GM18498 (cell line): Measurements from ENCODE around the gene GRID1.
A peak's percentile ranks its signal among the peaks of the same experiment; 100 is the strongest.
"Not testable (repeated sequence)": the region's sequence is repeated elsewhere in the genome, so short reads cannot be mapped to it uniquely, and the experiment has no call there.

ENCODE experiments used
- ATAC-seq: cut with Tn5 transposase; IDR thresholded peaks from one replicate; pipeline ENCODE4 v1.9.1; 2021; ENCODE audit warnings: mild to moderate bottlenecking, moderate library complexity; ENCODE audit not compliant: unreplicated experiment

Gene GRID1

DNA sequence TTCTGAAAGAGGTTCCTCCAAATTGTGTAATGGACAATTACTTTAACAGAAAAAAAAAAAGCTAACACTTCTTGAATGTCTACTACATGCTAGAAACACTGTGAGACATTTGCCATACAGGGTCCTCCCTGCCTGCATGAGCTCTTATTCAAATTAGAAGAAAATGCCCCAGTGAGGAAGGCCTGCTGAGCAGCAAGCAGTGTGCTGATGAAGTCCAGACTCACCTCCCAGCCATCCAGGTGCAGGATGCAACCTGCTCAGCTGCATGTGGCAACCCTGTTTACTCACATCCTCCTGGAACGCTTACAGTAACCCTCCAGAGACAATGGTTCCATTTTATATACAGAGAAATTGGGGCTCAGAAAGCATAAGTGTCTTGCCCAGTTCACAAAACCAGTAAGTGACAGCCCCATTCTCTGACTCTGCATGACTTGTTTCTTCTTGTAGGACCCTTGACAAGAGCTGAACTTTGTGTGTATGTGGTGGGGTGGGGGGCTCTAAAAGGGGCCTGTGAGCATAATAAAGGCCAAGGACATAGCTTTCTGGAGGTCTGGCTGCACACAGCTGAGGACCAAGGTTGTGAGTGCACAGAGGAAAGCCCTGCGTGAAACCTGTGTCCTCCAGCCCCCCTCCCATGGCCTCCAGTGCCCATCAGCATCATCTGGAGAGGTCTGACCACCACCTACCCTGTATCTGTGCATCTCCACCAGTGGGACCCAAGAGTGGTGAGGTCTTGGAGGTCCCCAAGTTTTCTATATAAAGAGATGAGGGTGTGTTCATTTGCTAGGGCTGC, 387.8 kb downstream of the GRID1 start:
- ATAC-seq, result no peak

DNA sequence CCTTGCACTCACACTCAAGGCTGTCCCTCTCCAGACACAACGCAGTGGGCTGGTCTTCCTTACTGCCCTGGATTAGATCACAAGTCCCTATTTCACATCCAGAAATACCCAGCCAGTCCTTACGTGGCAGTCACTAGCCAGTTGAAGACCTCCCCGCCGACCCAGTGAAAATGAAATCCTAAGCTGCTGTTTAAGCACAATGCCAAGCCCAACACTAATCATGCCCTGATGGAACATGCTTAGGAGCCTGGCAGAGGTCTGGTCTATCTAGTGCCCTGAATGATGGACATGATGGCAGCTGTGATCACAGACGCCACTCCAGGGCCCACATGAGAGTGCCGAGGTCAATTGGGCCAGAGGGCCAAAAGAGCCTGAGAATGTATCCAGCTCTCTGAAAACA, 389.0 kb downstream of the GRID1 start:
- no peak for ATAC-seq

DNA sequence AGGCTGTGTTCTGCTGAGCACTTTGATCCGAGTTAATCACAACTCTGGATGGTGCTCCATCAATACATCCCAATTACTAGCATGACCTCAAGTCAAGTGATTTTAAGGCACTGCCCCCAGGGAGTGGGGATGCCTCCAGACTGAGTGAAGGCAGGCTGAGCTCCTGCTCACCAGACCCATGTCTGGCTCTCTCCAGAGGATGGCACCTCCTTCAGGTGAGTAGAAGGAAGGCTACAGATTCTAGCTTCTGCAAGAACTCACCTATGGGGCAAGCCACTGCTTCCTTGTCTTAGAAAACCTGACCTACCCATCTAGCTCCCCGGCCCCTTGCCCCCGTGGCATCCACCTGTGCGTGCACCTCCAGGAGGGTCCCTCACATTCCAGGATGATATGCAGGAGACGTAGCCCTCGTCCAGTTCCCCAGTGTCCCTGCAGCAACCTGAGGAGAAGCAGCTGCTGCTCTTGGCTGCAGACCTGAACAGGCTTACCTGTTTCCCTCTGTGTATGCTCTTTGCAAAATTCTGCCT, 390.3 kb downstream of the GRID1 start:
- ATAC-seq, result no peak

DNA sequence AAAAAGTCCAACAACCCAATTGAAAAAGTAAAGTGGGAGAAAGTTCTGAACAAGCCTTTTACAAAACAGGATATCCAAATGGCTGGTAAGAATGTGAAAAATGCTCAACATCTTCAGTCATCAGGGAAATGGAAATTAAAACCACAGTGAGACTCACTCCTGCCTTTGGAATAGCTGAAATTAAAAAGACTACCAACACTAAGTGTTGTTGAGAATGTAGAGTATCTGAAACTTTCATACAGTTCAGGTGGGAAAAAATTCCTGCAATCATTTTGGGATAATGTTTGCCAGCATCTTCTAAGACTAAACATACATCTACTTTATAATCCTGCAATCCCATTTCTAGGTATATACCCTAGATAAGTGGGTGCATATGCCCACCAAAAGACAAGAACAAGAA, 395.1 kb downstream of the GRID1 start:
- ATAC-seq, result no peak

DNA sequence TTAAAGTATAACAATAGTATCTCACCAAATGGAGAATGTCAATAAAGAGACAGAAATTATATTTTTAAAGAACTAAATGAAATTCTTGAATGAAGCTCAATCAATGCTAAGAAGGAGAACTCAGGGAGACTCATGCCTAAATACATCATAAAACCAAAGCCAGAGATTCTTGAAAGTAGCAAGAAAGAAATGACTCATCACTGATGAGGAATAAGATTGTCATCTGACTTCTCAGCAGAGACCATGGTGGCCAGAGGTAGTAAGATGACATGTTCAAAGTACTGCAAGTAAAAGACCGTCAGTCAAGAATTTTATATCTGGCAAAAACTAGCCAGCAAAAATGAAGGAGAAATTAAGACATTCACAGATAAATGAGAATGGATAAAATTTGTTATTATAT, 399.0 kb downstream of the GRID1 start:
- ATAC-seq, result no peak

DNA sequence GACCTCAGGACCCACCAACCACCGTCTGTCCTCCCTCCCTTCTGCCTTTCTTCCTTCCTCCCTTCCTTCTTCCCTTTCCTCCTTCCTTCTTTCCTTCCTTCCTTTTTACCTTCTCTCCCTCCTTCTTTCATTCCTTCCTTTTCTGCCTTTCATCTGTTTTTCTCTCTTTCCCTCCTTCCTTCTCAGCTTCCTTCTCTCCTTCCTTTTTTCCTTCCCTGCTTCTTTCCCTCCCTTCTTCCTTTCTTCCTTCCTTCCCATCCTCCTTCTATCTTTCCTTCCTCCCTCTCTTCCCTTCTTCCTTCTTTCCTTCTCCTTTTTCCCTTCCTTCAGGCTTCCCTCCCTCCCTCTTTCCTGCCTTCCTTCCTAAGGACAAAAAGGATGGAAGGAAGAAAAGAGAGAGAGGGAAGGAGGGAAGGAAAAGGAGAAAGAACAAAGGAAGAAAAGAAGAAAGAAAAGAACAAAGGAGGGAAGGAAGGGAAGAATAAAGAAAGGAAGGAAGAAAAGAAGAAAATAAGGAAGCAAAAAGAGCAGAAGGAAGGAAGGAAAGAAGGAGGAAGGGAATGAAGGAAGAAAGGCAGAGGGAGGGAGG, 405.0 kb downstream of the GRID1 start:
- ATAC-seq, result no peak

DNA sequence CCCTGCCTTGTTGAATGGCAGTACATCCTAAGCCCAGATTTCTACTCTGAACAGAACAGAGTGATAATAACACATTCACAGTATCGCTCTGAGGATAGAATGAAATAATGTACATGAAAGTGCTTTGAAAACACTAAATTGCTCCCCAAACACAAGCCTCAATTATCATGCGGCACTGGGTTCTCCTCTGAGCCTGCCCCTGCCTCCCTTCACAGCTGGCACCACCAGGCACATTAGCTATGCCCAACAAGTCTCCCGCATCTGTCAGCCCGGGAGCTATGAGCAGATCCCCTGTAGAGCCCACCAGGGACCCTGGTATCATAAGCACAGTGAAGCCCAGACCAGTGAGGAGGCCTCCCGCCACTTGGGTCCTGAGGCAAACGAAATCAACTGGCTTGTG, 405.5 kb downstream of the GRID1 start:
- ATAC-seq, result no peak

DNA sequence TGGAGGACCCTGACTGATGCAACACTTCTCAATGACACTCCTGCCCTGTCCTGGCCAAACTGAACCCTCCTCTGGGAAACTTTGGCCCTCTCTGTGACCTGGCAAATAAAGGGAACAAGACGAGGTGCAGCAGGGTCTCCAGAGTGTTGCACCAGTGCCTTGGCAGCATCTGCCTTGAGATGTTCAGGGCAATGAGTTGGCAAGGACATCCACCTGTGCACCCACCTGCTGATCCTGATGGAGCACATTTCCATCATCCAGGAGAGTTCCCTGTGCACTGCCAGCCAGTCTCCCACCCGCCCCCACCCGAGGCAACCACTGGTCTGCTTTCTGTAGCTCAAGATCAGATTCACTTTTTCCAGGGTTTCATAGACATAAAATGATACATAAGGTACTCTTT, 407.4 kb downstream of the GRID1 start:
- no peak for ATAC-seq

DNA sequence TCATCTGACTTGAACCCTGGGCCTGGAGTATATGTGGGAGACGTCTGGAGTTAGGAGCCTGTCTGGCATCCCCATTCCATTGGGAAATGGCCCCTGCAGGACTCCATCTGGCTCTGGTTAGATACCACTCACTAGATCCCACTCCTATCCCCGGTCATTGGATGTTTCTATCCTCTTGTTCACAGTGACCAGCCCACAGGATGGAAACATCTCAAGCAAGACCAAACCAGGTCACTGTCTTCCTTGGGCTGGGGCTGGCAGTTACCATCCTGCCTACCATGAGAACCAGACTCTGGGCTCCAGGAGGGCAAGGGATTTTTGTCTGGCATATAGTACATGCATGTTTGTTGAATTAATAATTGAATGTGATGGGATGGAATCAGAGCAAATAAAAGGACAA, 415.7 kb downstream of the GRID1 start:
- ATAC-seq, result no peak

DNA sequence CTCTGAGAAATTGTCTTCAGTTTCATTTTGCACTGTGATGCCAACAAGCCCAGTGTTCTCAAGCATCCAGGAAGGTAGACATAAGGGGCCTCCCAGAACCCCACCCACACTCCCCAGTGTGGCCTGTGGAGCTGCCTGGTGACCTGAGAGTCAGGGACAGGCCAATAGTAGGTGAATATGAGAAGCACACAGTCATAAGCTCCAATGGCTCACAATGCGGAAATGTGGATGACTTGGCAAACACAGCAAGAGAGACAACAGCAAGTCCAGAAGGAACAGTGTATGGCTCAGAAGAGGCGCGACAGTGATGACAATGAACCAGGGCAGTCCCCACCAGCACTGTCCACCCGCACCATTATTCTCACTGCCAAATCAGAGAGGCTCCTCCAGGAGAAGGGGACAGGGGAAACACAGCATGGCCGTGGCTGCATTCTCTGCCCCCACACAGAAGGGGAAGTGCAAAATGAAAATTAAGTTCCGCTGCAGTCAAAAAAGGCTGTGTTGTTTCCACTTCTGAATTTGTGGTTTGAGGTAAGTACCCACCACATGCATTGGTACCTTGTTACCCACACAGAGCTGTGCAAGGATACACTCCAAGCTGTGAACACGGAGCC, 419.8 kb downstream of the GRID1 start:
- ATAC-seq, result peak; percentile 91

DNA sequence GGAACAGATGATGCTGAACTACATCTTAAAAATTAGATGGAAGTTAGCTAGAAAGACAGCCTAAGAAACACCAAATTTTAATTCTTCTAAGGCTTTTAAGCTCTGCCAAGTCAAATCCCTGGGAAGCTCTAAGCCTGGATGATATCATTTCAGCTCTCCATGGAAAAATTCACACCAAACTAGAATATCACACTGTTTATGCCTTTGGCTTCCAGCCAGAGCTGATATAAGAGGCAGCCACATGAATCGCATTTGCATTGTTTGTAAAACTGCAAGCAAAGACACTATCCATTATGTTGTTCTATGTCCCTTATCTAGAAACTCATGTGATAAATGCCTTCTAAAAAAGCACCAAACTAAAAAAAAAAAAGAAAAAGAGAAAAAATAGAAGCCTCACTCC, 430.4 kb downstream of the GRID1 start:
- no peak for ATAC-seq

DNA sequence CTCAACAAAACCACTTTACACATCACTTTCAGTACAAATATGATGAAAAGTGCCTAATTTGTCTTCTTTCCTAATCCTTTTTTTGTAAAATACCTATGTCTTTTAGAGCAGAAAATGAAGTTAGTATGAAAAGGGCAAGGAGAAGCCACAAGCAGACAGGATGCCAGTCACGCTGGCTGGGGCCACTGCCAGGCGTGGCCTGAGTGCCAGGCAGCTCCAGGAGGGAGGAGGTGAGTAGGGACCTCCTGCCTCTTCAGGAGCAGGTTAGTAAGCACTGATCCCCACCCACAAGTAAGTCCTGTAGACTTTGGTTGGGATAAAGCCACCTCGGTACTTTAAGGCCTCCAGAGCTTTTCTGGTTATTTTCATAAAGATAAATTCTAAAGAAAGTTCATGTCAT, 432.0 kb downstream of the GRID1 start:
- no peak for ATAC-seq

DNA sequence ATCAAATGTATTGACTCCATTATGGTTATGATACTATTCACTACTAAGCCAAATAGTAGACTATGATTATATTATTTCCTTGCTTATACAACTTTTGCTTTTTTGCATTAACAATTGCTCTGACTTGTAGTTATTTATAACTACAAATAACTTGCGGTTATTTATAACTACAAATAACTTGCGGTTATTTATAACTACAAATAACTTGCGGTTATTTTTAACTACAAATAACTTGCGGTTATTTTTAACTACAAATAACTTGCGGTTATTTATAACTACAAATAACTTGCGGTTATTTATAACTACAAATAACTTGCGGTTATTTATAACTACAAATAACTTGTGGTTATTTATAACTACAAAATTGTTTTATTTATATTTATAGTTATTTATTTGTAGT, 436.6 kb downstream of the GRID1 start:
- ATAC-seq, result not testable (repeated sequence)

DNA sequence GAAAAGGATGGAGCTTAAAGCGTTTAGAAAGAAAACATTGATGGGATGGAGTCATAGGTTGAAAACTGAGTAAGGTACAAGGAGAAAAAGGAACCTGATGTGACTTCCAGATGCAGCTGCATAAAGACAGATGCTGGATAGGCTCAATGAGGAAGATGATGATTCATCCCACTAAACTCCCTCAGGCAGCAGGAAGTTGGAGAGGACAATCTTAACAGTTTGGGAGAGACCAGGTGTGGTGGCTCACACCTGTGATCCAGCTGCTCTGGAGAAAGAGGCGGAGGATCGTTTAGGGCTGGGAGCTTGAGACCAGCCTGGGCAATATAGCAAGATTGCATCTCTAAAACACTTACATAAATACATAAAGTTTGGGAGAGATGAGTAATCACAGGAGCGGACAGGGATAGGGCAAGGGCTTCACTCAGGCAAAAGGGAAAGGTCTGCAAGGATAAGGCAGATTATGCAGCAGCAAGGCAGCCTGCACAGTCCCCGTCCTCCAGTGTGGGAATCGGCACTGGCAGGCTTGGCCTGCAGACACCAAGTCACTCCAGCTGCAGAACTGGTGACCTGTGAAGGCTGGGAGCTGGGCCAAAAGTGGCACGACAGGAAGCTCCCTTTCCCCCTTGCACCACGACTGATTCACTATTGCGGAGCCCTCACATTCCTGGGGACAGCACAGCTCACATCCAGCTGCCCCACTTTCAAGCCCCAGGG, 438.5 kb downstream of the GRID1 start:
- ATAC-seq, result no peak

DNA sequence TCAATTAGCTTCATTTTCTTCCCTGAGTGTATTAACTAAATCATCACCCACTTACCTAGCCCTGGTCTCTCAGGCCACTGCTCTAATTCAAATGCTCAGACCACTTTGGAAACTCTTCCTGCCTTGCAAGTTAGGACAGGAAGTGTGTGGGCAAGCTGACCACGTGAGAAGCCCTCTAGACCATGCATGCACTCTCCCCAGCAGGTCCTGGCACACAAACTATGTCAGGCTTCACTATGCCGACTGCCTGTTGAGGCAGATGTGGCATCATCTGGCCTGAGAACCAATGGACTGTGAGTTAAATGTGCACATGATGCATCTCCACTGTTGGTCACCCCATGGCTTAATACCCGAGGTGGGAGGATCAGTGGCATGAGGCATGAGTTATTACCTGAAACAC, 439.6 kb downstream of the GRID1 start:
- ATAC-seq, result peak; percentile 81

DNA sequence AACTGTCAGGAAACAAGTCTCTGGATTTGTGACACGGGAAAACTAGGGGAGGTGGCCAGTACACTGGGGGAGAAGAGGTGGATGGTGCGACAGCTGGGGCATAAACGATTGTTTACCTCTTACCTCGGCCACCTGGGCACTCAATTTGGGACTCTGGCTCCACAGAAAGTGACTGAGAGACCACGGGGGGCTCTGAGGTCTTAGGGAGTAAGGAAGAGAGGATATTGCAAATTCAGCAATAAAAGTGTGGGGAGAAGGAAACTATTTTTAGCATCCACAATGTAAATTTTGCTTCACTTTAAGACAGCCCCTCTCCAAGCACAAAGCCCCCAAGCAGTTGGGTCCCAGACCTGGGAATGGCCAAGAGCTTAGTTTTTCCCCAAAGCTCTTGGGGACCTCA, 440.5 kb downstream of the GRID1 start:
- no peak for ATAC-seq

DNA sequence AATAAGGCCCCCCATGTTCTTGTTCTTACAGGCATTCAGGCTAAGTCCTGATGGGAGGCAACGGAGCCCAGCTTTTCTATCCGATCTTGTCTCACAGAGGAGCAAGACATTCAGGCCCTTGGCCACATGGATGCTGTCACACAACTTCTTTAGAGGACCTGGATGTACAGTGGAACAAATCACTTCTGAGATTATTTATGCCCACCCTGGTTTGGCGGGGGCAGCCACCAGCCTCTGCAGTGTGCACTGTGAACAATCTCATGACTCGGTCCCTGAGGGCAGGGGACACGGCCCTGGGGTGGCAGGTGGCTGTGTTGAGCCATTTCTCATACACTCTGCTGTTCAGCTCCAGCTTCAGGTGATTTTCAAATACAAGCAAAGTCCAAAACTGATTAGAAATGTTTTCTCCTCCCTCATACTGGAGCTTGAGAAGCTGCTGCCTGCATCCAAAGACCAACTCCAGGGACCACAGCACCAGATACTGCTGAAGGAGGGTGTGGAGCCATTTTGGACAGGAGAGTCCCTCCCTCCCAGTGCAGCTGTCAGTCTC, 441.3 kb downstream of the GRID1 start:
- no peak for ATAC-seq

DNA sequence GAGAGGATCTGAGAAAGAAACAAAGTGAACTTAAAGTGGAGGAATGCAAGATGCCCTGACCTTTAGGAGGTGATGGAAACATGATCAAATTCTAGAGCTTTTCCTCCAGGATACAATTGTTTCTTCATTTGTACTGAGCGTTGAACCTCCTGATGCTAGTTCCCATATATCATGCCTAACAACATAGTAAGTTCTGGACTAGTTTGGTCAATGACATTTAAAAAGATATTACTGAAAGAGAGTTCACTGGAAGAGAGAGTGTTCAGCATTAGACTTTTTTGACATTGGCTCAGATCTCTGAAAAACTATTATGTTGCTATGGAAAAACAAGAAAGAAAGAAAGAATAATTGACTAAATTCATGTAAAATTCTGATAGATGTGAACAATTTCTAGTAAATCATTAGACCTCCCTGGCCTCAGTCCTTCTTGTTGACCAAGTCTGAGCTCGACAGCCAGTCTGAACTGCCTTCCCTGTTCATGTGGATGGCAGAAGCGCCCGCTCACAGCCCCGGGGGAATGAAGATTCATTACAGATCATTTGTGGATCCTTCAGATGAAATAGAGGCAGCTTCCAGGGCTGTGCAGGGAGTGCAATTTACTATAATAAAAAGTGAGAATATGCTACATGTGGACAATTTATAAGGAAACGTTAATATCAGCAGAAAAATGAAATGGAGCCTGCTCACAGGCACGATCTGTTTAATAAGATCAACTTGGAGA, 442.1 kb downstream of the GRID1 start:
- ATAC-seq, result no peak

DNA sequence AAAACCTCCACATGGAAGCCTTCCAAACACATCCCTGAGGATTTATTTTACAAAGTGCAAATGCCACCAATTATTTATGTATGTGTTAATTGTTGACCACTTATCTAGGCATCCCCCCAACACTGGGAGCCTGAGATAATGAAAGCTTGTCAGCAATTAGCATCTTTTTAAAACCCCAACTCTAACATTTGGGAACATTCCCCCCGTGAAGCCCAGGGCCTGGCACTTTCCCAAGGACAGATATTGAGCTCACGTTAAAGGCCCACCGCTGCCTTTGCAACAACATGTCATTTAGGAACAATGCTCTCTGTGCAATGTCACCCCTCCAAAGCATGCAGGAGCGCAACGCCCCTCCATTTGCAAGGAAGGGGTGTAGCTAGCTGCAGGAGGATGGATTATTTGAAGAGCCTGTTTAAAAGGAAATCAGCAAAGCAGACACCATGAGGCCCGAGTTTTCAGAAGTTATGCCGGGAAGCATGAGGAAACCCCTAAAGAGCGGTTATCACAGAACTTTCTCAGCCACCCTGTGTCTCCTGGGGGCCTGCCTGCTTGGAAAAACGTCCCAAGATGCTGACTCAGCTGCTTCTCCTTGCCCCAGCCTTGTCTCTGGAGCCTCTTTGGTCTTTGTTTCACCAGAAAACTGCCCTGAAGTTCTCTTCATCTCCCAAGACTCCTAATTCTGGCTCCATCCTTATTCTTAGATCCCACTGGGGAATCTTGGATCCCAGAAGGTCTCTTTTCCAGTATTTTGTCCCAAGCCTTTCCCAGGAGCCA, 444.1 kb downstream of the GRID1 start:
- no peak for ATAC-seq

DNA sequence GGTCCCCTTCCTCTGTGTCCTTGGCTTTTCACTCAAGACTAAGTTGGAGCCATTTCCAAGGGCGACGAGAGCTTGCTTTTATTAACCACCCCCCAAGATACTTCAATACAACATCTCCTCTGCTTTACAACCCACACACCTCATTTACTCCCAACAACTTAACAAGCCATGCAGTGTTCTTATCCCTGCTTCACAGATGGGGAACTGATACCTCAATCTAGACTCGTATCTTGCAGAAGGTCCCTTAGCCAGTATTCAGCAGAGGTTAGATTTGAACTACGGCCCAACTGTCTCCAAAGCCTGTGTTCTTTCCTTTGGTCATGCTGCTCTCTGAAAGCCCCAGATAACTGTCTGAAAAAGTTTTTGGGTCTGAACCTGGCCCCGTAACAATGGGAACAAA, 444.8 kb downstream of the GRID1 start:
- no peak for ATAC-seq
